Neural cell (in vitro differentiated cells): ENCODE data around the gene MGLL. TPM values are rescaled to one million over a fixed set of nuclear protein-coding genes. Genes with fewer than 3 reads are reported as not detected.

ENCODE experiments used
- H2AFZ ChIP-seq: fragments of 200-600, 300-800 bp; sonication (generic), shearing (Covaris generic); 2 replicates; pipeline ENCODE4 v1.6.0; 2014; ENCODE audit warnings: low read depth, mild to moderate bottlenecking, antibody characterized with exemption, low read length, moderate library complexity
- H3F3A ChIP-seq: fragments of 200-600 bp; shearing (Covaris generic); 2 replicates; pipeline ENCODE4 v1.6.1; 2016; ENCODE audit warnings: mild to moderate bottlenecking, moderate library complexity, mixed read lengths, antibody characterized with exemption, low read length; ENCODE audit not compliant: insufficient read depth, poor library complexity, severe bottlenecking
- H3K27ac ChIP-seq: fragments of 200-600, 300-800 bp; sonication (generic), shearing (Covaris generic); 2 replicates; pipeline ENCODE4 v1.5.1; 2014; ENCODE audit warnings: mild to moderate bottlenecking, low read length, moderate library complexity
- H3K27me3 ChIP-seq: fragments of 300-800, 200-600 bp; sonication (generic), shearing (Covaris generic); 2 replicates; pipeline ENCODE4 v1.6.0; 2014; ENCODE audit warnings: mild to moderate bottlenecking, low read depth, low read length, moderate library complexity; ENCODE audit not compliant: insufficient read depth
- H3K36me3 ChIP-seq: fragments of 300-800, 200-600 bp; sonication (generic), shearing (Covaris generic); 2 replicates; pipeline ENCODE4 v1.5.1; 2014; ENCODE audit warnings: mild to moderate bottlenecking, antibody characterized with exemption, low read length, moderate library complexity; ENCODE audit not compliant: insufficient read depth
- H3K4me2 ChIP-seq: fragments of 300-800, 200-600 bp; sonication (generic), shearing (Covaris generic); 2 replicates; pipeline ENCODE4 v1.6.0; 2014; ENCODE audit warnings: mild to moderate bottlenecking, low read length
- H3K4me3 ChIP-seq: fragments of 300-800, 200-600 bp; sonication (generic), shearing (Covaris generic); 2 replicates; pipeline ENCODE4 v1.5.1; 2014; ENCODE audit warnings: mild to moderate bottlenecking, low read length, moderate library complexity
- H3K79me2 ChIP-seq: fragments of 200-600 bp; shearing (Covaris generic); replicated peaks from 2 replicates; pipeline ENCODE4 v1.6.0; 2014; ENCODE audit warnings: mild to moderate bottlenecking, low read length, moderate library complexity; ENCODE audit not compliant: insufficient read depth
- H3K9ac ChIP-seq: fragments of 300-800, 200-600 bp; sonication (generic), shearing (Covaris generic); 2 replicates; pipeline ENCODE4 v1.6.1; 2016; ENCODE audit warnings: mild to moderate bottlenecking, low read length, mixed read lengths
- H3K9me2 ChIP-seq: fragments of 200-600 bp; shearing (Covaris generic); 2 replicates; pipeline ENCODE4 v1.6.1; 2016; ENCODE audit warnings: mild to moderate bottlenecking, low read length, mixed read lengths; ENCODE audit not compliant: insufficient read depth
- H3K9me3 ChIP-seq: fragments of 200-600, 300-800 bp; sonication (generic), shearing (Covaris generic); 2 replicates; pipeline ENCODE4 v1.6.1; 2016; ENCODE audit warnings: mild to moderate bottlenecking, mixed run types, low read length, moderate library complexity, mixed read lengths
- H4K20me1 ChIP-seq: fragments of 200-600 bp; shearing (Covaris generic); 2 replicates; pipeline ENCODE4 v1.6.1; 2016; ENCODE audit warnings: mild to moderate bottlenecking, mixed run types; ENCODE audit not compliant: insufficient read depth
- CTCF ChIP-seq: fragments of 450-650 bp; IDR thresholded peaks from 2 replicates; pipeline ENCODE4 v1.5.1; 2014; ENCODE audit warnings: antibody characterized with exemption, mild to moderate bottlenecking, moderate library complexity; ENCODE audit not compliant: poor library complexity, severe bottlenecking
- EP300 ChIP-seq: fragments of 450-650 bp; conservative IDR thresholded peaks from 2 replicates; pipeline ENCODE4 v1.6.1; 2014; ENCODE audit warnings: antibody characterized with exemption, mild to moderate bottlenecking, moderate library complexity; ENCODE audit not compliant: poor library complexity, severe bottlenecking
- EZH2 ChIP-seq: fragments of 200-600, 300-800 bp; shearing (Covaris generic), sonication (generic); IDR thresholded peaks from 2 replicates; pipeline ENCODE4 v1.6.1; 2014; ENCODE audit warnings: antibody characterized with exemption, low read length, borderline replicate concordance, mild to moderate bottlenecking; ENCODE audit not compliant: insufficient read depth, poor library complexity, severe bottlenecking
- MXI1 ChIP-seq: fragments of 450-650 bp; conservative IDR thresholded peaks from 2 replicates; pipeline ENCODE4 v1.6.1; 2014; ENCODE audit warnings: antibody characterized with exemption, mild to moderate bottlenecking; ENCODE audit not compliant: poor library complexity, severe bottlenecking
- POLR2AphosphoS5 ChIP-seq: IDR thresholded peaks from 2 replicates; pipeline ENCODE4 v1.6.1; 2012
- RAD21 ChIP-seq: fragments of 450-650 bp; conservative IDR thresholded peaks from 2 replicates; pipeline ENCODE4 v1.6.1; 2014; ENCODE audit warnings: antibody characterized with exemption, mild to moderate bottlenecking, moderate library complexity
- REST ChIP-seq: IDR thresholded peaks from 2 replicates; pipeline ENCODE4 v1.6.1; 2012; ENCODE audit warnings: borderline replicate concordance
- SMC3 ChIP-seq: fragments of 450-650 bp; conservative IDR thresholded peaks from 2 replicates; pipeline ENCODE4 v1.6.1; 2014; ENCODE audit warnings: antibody characterized with exemption, mild to moderate bottlenecking, moderate library complexity; ENCODE audit not compliant: poor library complexity
- TAF1 ChIP-seq: IDR thresholded peaks from 2 replicates; pipeline ENCODE4 v1.6.1; 2012; ENCODE audit warnings: low read depth
- polyA plus RNA-seq: library from polyadenylated mRNA; depleted of rRNA; stranded (reverse); fragments of >200 nt; gene quantifications from 2 replicates; pipeline ENCODE4 v1.2.3, GENCODE V29; 2014

The MGLL gene
- polyA plus RNA-seq, 1 donor from 2014 or later = 2.0 TPM

- Histone ChIP-seq H3K9me2 (no peaks in the 10 kb centered on the region), H3K27ac (no peak overlapping the region), H4K20me1 (no peaks in the 10 kb centered on the region), H3K4me2 (no peak overlapping the region), H3K4me3 (no peak overlapping the region), H3F3A (no peaks in the 10 kb centered on the region), H3K36me3 (no peaks in the 10 kb centered on the region), H3K9me3 (no peaks in the 10 kb centered on the region), H3K27me3 (no peaks in the 10 kb centered on the region), H2AFZ (no peak overlapping the region), H3K9ac (no peak overlapping the region), H3K79me2 (no peaks in the 10 kb centered on the region)
- no peak for TF ChIP-seq CTCF
- no peak for TF ChIP-seq EP300
- no peak for TF ChIP-seq POLR2AphosphoS5
- no peak for TF ChIP-seq MXI1
- TF ChIP-seq TAF1 = no peak
- no peak for TF ChIP-seq RAD21
- no peak for TF ChIP-seq SMC3
Measured at GRCh38 chr3:127867986-127868385, 45.7 kb upstream of the MGLL start.

GRCh38 chr3:127867412-127867811 lies 45.1 kb upstream of the MGLL start:
- no peaks in the 10 kb centered on the region for H4K20me1 ChIP-seq
- H3K36me3 ChIP-seq = no peaks in the 10 kb centered on the region
- TF ChIP-seq SMC3 = no peak
- TF ChIP-seq REST = no peak
- TF ChIP-seq POLR2AphosphoS5 = no peak
- no peak for TF ChIP-seq TAF1
- no peak for TF ChIP-seq CTCF
- no peak for TF ChIP-seq EZH2
- no peak for TF ChIP-seq EP300
- no peak for TF ChIP-seq MXI1
- no peak for TF ChIP-seq RAD21
- no peak overlapping the region for H3K4me2 ChIP-seq
- H3K79me2 ChIP-seq = no peaks in the 10 kb centered on the region
- no peak overlapping the region for H3K4me3 ChIP-seq
- no peaks in the 10 kb centered on the region for H3F3A ChIP-seq
- H2AFZ ChIP-seq = no peak overlapping the region
- H3K9me3 ChIP-seq = no peaks in the 10 kb centered on the region
- H3K9ac ChIP-seq = no peak overlapping the region
- no peak overlapping the region for H3K27ac ChIP-seq
- no peaks in the 10 kb centered on the region for H3K27me3 ChIP-seq
- H3K9me2 ChIP-seq = no peaks in the 10 kb centered on the region
